Brain microvascular endothelial cell (primary cell): ENCODE measurements around the gene AXIN1.

Source experiments
- DNase-seq: peaks from one replicate; pipeline ENCODE4 v3.0.0-alpha.2; 2020
- H3K27ac ChIP-seq: fragments of 250-450 bp; sonication (Bioruptor Pico); 2 replicates; pipeline ENCODE4 v1.5.1; 2020; ENCODE audit warnings: mild to moderate bottlenecking, moderate library complexity
- H3K27me3 ChIP-seq: fragments of 250-450 bp; sonication (Bioruptor Pico); replicated peaks from 2 replicates; pipeline ENCODE4 v1.5.1; 2020; ENCODE audit warnings: mild to moderate bottlenecking
- H3K36me3 ChIP-seq: fragments of 250-450 bp; sonication (Bioruptor Pico); replicated peaks from 2 replicates; pipeline ENCODE4 v1.5.1; 2020; ENCODE audit warnings: mild to moderate bottlenecking
- H3K4me3 ChIP-seq: 2 replicates; pipeline ENCODE4 v1.5.1; 2011; ENCODE audit warnings: low read depth, mild to moderate bottlenecking, control low read depth, low read length, moderate library complexity
- in situ Hi-C: cut with HindIII; loops from 2 replicates; pipeline ENCODE4 v1.10.0; 2017; ENCODE audit warnings: low sequenced_read_pairs, low pct_ligation_motif_present
- TF ChIP-seq, protein P1 (sequence below): IDR thresholded peaks from 2 replicates; pipeline ENCODE4 v1.5.1; 2011; ENCODE audit warnings: low read depth, mild to moderate bottlenecking, moderate library complexity, low read length, control low read depth, inconsistent platforms; ENCODE audit errors: missing control alignments

Gene AXIN1

DNA sequence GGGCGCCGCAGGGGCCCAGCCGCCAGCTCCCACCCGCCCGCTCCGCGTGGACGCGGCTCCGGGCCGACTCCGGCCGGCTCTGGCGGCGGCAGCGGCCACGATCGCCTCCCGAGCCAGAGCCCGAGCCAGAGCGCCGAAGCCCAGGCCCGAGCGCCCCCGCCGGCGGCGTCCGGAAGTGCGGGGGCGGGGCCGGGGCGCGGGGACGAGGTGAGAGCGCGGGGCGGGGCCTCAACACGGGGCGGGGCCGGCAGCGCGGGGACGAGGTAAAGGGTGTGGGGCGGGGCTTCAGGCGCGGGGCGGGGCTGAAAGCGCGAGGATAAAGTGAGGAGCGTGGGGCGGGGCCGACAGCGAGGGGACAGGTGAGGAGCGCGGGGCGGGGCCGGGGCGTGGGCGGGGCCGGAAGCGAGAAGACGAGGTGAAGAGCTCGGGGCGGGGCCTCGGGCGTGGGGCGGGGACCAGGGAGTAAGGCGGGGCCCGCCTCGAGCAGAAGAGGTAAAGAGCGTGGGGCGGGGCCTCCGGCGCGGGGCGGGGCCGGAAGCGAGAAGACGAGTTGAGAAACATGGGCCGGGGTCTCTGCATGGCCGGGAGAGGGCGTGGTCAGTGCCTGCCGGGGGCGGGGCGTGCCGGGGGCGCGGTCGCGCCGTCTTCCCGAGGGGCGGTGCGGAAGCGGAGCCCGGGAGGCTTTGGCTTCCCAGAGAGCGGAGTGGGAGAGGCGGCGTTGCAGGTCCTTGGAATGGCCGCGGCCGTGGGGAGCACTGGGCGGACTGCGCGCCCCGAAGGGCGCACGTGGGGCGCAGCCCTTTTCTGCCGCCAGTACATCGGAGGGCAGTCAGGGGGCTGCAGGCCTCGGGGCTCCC, at the start of gene AXIN1:
Gene AXIN1 (minus strand): TSS at position 177 of the 857 bp plus-strand sequence. CDS start 5,698 bp downstream, outside the sequence.
- H3K27ac ChIP-seq: peak within 1 kb of the TSS; percentile 43

GRCh38 chr16:401468-402348, 49.2 kb upstream of the AXIN1 start, which contains the start of gene DECR2:
TSS of gene DECR2 (plus strand) at chr16:401885. CDS start at chr16:401964, 79 bp downstream.
- Histone ChIP-seq H3K4me3 (peak within 1 kb of the TSS; percentile 77), H3K36me3 (peaks cover 12% of the 10 kb centered on the region), H3K27ac (peak within 1 kb of the TSS; percentile 72), H3K27me3 (no peaks in the 10 kb centered on the region)
- in situ Hi-C loops: no loop called here
- peak; percentile 89 for DNase-seq
- TF ChIP-seq, protein P1, sequence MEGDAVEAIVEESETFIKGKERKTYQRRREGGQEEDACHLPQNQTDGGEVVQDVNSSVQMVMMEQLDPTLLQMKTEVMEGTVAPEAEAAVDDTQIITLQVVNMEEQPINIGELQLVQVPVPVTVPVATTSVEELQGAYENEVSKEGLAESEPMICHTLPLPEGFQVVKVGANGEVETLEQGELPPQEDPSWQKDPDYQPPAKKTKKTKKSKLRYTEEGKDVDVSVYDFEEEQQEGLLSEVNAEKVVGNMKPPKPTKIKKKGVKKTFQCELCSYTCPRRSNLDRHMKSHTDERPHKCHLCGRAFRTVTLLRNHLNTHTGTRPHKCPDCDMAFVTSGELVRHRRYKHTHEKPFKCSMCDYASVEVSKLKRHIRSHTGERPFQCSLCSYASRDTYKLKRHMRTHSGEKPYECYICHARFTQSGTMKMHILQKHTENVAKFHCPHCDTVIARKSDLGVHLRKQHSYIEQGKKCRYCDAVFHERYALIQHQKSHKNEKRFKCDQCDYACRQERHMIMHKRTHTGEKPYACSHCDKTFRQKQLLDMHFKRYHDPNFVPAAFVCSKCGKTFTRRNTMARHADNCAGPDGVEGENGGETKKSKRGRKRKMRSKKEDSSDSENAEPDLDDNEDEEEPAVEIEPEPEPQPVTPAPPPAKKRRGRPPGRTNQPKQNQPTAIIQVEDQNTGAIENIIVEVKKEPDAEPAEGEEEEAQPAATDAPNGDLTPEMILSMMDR: peak; percentile 48

More for the DNA sequence above, at the start of gene AXIN1:
- H3K36me3 ChIP-seq: no peaks in the 10 kb centered on the region
- peak; percentile 97 for DNase-seq
- in situ Hi-C loops: no loop called here
- TF ChIP-seq, protein P1: peak; percentile 45
- peak within 1 kb of the TSS; percentile 64 for H3K4me3 ChIP-seq
- no peaks in the 10 kb centered on the region for H3K27me3 ChIP-seq

- no peak for DNase-seq
- Histone ChIP-seq H3K27me3 (no peaks in the 10 kb centered on the region), H3K36me3 (peaks cover 12% of the 10 kb centered on the region), H3K27ac (no peak overlapping the region), H3K4me3 (peak overlapping the region; percentile 77)
- in situ Hi-C loops: no loop called here
- TF ChIP-seq, protein P1: no peak
Measured at GRCh38 chr16:400061-400591, 47.6 kb upstream of the AXIN1 start.

GRCh38 chr16:399340-400019, 47.0 kb upstream of the AXIN1 start:
- in situ Hi-C loops: no loop called here

More at GRCh38 chr16:399340-400019, 47.0 kb upstream of the AXIN1 start:
- H3K27ac ChIP-seq: no peak overlapping the region
- H3K4me3 ChIP-seq: no peak overlapping the region
- H3K27me3 ChIP-seq: no peaks in the 10 kb centered on the region
- TF ChIP-seq, protein P1: no peak
- peaks cover 12% of the 10 kb centered on the region for H3K36me3 ChIP-seq
- DNase-seq: no peak
